Daoy (cell line): ENCODE results near the gene ZMAT5. TPM values are rescaled to one million over a fixed set of nuclear protein-coding genes. Genes with fewer than 3 reads are reported as not detected.
A peak's percentile ranks its signal among the peaks of the same experiment; 100 is the strongest.
"Not testable (repeated sequence)": the region's sequence is repeated elsewhere in the genome, so short reads cannot be mapped to it uniquely, and the experiment has no call there.

Source experiments
- DNase-seq: peaks from one replicate; pipeline ENCODE4 v3.0.0-alpha.2; 2015; ENCODE audit warnings: low read depth
- total RNA-seq: library from RNA; depleted of rRNA; stranded (reverse); fragments of >200 nt; shearing (Covaris generic); gene quantifications from 2 replicates; pipeline ENCODE4 v1.2.3, GENCODE V29; 2014

Gene ZMAT5
- total RNA-seq, 1 experiment from 2014 or later, result 25.8 TPM

DNA sequence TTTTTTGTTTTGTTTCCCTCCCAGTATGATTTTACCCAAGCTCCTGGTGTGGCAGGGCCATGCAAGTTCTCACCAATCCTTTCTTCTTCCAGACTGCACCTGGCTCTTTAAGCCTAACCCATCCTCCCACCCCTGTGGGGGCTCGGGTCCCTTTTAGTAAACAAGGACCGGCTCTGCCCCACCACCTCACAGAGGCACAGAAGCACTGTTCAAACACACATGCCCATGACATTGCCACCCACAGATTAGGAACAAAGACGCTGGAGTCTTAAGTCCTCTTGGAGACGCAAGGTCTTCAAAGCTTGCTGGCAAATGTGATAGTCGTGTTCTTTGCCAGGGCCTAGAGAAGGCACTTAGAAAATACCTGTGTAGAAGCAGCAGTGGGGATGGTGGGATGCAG, 19.2 kb upstream of the ZMAT5 start:
- DNase-seq, result no peak

DNA sequence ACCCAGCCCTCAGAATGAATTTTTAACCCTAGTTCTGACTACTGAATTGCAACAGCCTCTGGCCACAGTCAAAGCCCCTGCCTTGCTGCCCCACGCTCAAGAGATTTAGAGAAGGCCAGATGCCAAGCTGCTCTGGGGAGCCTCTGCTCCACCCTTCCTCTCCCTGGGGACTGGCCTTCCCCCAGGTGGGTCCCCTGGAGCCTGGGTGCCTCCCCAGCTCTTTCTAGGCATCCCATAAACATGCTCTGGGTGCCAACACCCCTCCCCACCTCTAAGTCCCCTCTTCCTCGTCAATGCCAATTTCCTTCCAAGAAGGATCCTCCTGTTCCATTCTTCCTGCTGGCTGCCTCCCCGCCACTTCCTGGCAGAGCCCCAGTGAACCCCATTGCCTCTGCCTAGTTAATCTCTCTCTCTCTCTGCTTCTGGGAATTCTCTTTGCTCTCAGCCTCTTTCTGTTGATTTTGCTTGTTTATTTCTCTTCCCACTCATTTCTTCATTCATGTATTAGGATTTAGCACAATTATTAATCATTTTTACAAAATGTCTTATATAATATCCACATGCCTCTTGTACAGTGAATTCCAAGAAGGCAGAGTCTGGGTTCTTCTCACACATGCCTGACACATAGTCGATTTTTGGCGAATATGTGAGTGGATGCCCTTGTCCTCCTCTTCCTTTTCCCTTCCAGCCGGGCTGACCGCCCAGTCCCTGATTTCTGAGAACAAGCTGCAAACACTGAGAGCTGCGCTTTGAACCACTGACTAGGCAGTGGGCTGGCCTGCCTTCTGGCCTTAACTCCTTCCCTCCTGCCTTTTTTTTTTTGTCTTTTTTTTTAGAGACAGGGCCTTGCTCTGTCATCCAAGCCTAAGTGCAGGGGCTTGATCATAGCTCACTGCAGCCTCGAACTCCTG, 17.9 kb upstream of the ZMAT5 start:
- DNase-seq, result no peak

DNA sequence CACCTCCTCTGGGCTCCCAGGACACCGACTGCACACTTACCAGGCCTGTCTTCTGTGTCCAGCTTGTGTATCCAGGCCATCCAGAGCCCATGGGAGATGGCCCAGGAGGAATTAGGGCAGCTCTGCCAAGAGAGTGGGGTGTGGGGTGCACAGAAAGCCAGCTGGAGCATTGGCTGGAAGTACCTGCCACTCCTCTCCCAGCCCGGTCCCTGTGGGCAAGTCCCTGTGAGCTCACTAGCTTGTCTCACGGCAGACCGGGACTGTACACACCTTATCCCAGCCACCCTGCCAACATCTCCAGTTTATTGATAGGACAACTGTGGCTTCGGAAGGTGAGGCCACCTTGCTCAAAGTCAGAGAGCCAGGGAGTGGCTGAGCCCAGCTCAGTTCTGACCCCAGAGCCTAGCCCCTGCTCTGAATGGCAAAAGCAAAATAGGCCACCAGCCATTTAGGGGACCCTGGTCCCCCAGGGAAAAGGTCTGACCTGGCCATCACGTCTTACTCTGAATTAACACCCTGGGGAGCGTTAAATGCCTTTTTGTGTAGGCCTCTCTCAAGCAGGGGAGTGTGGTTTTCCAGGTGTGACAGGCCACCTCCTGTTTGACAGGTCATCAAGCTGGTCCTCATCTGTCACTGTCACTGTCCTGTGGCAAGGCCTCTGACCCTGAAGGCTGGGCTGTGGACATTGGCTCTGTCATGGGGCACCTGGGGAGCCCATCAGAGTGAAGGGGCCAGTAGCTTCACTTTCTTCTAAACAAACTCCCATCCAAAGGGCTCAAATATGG, 15.4 kb upstream of the ZMAT5 start:
- peak; percentile 48 for DNase-seq

DNA sequence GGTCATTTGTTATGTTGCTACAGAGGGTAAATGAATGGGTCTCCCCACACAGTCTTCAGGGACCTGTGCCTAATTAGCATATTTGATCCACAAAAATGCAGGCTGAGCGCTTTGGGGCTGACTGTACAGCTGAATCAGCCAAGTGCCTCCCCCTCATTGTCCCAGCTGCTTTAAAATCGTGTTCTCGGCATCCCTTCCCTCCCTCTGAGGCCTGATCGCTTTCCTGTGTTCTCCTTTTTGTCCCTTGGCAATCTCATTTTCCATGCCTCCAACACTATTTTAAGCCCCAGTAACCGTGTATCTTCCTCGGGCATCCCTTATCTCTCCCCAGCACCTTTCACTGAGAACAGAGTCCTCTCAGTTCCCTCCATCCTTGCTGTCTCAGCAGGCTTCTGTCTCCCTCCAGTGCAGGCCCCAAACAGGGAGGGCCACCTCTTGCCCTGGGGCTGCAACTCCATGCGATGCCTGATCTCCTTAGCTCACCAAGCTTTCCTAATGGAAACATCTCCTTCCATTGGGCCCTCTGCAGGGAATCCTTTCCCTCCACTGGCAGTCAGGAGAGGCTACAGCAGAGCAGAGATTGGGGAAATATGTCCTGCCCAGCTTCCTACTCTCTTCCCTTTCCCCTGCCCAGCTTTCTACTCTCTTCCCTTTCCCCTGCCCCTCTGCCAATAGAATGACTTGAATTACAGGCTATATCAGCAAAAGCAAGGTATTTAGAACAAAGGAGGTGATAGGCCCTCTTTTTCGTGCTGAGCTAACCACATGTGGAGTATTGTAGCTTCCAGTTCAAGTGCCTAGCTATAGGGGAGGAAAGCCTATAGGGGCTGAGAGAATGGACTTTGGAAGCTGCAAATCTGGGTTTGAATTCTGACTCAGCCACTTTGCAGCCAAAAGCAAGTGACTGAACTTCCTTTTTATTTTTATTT, 14.2 kb upstream of the ZMAT5 start:
- peak; percentile 90 for DNase-seq

DNA sequence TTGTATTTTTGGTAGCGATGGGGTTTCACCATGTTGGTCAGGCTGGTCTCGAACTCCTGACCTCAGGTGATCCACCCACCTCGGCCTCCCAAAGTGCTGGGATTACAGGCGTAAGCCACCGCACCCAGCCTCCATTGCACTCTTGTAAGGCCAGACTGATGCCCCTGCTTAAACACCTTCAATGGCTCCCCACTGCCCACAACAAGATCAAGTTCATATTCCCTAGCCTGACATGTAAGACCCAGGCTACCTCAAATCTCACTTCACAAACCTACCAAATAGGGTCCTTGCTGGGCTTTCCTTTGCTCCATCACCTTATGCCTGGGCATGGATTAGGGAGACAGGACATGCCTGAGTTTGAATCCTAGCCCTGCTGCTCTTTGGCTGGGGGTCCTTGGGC, 13.4 kb upstream of the ZMAT5 start:
- no peak for DNase-seq

DNA sequence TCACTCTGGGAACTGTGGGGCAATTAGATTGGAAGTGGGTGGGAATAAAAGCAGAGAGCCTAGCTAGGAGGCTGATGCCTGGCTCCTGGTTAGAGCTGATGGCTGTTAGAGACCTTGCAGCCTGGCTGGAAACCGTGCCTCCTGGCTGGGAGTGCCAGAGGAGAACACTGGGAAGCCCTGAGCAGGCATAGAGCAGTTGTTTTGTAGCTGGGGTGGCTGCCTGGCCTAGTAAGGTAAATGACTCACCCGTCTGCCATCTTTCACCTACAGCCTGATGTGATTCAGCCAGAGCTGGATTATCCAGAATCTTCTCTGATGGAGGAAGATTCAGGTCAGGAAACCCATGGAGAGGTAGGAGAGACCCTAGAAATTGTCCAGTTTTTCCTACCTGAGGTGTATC, 6.4 kb upstream of the ZMAT5 start:
- peak; percentile 81 for DNase-seq

DNA sequence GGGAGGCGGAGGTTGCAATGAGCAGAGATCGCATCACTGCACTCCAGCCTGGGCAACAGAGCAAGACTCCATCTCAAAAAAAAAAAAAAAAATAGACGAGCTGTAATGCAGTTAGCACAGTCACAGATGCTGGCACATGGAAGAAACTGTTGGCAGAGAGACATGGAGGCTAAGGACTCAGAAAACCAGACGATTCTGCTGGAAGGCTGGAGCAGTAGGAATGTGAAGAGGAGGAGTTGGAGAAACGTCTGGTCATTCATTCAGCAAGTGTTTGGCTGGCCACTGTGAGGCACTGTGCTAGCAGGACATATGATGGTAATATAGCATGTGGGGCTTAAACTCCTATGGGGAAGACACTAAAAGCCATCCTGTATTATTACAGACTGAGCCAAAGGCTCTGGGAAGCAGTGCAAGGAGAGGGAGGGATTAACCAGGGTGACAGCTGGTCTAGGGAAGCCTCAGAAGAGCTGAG, 5.4 kb upstream of the ZMAT5 start:
- DNase-seq, result peak; percentile 40

DNA sequence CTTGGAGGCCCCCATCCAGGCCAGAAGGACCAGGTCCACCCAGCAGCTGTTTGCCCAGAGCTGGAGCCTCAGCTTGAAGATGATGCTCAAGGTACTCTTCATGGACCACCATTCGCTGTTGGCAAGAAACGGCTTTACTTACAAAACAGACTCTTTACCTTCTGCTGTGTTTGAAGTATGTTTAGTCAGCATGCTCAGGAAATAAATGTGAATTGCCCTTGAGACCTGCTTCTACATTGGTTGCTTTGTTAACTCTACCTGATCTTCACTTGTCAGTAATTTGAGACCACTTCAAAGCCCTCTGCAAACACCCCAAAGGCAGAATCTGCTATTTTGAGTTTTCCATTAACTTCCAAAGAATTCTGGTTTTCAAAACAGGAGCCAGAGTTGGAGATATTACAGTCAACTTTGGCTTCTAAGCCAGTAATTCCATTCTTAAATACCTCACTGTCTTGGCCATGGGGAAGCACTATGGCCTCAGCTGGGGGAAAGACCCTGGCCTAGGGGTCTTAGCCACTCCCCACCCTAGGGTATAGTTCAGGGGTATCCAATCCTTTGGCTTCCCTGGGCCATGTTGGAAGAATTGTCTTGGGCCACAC, 3.0 kb upstream of the ZMAT5 start:
- DNase-seq, result no peak

DNA sequence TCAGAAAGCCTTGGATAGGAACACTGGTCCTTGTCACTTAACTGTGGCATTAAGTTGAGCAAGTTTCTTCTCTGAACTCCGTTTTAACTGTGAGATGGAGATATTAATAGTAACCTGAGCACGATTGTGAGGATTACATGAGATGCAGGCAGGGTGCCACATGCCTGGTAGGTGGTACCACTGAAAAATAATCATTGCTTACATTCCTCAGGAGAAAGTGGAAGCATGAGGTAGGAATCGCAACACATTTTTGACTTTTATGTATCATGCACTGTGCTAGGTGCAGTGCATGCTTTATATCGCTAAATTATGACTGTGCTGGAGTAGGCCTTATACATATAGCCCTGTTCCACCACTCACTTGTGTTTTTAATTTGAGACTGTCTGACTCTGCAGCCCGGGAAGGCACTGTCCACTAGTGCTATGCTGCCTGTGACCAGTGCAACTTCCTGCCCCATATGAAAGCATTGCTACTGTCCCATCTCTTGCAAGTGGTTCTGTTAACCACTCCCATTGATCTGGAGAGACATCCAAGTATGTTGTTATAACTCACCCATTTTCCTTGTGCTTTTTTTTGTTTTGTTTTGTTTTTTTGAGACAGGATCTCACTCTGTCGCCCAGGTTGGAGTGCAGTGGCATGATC, 1.4 kb upstream of the ZMAT5 start:
- DNase-seq, result no peak

DNA sequence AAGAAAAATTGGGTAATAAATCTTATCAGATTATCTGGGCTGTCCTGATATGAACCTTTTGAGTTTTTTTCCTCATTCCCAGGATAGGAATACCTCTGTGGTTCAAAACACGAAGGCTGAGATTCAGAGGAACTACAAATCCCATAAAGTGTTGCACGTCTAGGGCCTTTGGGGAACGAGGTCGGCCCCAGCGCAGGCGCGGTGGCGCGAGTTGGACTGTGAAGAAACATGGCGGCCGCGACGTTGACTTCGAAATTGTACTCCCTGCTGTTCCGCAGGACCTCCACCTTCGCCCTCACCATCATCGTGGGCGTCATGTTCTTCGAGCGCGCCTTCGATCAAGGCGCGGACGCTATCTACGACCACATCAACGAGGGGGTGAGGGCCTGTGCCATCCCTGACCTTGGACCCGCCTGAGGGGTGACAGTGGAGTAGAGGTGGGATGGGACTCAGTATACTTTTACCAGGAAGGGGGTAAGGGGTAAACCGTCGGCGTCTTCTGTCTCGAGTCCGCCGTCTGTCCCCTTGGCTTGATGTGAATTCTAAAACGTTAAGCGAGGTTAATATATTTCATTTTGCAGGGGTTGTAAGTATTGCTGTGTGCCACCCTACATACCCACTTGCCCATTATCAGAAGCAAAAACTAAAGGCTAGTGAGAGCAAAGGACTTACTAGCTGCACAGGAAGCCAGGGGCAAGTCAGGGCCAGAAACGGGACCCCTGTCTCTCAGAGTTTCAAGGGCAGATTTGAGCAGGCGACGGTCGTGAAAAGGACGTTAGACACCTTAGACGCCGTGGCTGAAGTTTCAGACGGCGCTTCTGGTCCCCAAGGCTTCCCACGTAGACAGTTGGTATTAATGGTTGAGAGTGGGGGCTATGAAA, 604 bp upstream of the ZMAT5 start, which contains the start of gene UQCR10:
Gene UQCR10, plus strand, starts transcription at position 199 of the 881 bp plus-strand sequence. Its CDS starts 30 bp downstream, at position 229.
- peak; percentile 94 for DNase-seq

DNA sequence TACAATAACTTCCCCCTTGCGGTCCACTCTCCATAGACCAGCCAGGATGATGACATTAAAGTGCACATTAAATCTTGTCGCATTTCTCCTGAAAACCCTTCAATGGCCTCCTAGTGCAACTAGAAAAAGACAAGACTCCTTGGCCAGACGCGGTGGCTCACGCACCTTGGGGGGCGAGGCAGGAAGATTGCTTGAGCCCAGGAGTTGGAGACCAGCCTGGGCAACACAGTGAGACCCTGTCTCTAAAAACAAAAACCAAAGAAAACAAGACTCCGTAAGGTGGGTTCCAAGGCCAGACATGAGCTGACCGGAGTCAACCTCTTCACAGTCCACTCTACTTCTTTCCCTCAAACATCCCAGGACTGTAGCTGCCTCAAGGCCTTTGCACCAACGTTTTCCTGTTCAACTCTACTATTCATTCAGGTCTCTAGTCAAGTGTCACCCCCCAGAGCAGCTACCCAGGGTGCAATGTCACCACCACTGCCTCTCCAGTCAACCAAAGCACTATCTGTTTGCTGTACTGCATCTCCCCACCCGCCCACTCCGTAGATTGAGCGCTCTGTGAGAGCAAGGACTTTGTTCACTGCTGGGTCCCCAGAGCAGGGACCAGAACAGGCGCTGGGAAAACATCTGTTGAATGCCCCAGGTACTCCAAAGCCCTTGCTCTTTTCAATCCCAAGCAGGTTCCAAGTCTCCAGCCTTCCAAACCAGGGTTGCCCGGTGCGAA, 739 bp downstream of the ZMAT5 start:
- no peak for DNase-seq

DNA sequence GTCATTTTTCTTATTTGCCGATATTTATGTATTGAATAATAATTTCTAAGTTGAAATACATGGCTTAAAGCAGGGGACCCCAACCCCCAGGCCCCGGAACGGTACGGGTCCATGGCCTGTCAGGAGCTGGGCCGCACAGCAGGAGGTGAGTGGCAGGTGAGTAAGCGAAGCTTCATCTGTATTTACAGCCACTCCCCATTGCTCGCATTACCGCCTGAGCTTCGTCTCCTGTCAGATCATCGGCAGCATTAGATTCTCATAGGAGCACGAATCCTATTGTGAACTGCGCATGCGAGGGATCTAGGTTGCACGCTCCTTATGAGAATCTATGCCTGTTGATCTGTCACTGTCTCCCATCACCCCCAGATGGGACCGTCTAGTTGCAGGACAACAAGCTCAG, 4.5 kb downstream of the ZMAT5 start:
- no peak for DNase-seq

DNA sequence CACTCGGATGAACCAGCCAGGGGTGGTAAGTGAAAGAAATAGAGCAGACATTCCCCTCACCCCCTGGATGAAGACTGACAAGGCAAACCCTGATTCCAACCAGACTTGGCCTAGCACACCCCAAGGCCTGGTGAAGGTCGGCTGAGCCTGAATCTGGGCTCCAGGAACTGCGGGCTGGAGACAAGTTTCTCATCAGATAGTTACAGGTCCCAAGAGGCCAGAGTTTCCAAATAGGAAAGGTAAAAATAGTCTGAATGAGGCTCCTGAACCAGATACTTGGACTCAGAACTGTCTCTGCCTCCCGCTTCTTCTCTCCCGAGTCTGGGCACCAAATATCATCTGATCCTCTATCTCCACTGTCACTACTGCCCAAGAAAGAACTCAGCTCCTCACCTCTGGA, 7.8 kb downstream of the ZMAT5 start:
- no peak for DNase-seq

DNA sequence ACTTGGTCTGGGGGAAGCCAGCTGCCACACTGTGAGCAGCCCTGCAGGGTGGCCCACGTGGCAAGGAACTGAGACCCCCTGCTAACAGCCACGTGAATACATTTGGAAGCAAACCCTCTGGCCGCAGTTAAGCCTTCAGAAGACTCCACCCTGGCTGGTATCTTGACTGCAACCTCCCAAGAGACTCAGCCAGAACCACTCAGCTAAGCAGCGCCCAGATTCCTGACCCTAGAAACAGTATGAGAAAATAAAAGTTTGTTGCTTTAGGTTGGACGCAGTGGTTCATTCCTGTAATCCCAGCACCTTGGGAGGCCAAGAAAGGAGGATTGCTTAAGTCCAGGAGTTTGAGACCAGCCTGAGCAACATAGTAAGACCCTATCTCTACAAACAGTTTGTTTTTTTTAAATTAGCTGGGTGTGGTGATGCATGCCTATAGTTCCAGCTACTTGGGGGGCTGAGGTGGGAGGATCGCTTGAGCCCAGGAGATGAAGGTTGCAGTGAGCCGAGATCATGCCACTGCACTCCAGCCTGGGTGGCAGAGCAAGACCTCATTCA, 8.7 kb downstream of the ZMAT5 start:
- no peak for DNase-seq

DNA sequence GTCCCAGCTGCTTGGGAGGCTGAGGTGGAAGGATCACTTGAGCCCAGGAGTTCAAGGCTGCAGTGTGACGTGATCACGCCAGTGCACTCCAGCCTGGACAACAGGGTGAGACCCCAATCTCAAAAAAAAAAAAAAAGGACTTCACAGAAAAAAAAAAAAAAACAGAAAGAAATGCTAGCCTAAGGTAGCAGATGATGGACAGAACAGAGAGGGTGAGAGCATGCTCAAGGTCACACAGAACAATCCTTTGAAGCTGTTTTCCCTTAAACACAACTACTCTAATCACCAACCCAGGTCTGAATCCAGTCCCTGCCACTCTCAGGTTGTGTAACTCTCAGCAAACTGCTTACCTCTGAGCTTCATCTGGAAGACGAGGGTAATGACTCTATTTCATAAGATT, 9.7 kb downstream of the ZMAT5 start:
- no peak for DNase-seq

DNA sequence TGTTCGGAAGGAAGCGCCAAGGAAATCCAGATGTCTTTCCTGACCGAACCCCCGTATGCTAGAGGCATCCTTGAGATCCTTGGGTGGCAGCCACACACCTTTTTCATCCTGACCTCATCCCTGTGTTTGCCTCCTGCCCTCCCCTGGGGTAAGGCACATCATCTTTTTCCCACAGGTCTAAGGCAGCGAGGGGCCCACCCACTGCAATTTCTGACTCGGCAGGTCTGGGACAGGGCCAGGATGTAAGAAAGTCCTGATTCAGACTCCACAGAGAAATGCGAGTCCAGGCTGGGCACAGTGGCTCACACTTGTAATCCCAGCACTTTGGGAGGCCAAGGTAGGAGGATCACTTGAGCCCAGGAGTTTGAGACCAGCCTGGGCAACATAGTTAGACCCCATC, 10.5 kb downstream of the ZMAT5 start:
- no peak for DNase-seq

DNA sequence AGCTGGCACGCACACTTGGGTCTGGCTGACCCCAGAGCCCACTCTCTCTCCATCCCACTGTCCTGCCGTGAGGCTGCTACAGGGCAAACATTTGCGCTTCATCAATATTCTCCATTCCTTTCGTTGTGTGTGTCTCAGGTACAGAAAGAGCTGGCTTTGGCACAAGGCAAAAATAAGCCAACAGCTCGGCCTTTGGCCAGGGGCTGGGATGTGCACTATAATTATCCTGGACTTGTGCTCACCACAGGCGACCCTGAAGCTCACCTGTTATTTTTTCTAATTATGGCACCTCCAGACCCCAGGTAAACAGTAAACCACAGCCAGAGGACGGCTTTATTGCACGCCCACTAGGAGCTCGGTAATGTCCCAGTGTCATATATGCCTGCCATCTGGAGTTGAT, 10.9 kb downstream of the ZMAT5 start:
- no peak for DNase-seq

DNA sequence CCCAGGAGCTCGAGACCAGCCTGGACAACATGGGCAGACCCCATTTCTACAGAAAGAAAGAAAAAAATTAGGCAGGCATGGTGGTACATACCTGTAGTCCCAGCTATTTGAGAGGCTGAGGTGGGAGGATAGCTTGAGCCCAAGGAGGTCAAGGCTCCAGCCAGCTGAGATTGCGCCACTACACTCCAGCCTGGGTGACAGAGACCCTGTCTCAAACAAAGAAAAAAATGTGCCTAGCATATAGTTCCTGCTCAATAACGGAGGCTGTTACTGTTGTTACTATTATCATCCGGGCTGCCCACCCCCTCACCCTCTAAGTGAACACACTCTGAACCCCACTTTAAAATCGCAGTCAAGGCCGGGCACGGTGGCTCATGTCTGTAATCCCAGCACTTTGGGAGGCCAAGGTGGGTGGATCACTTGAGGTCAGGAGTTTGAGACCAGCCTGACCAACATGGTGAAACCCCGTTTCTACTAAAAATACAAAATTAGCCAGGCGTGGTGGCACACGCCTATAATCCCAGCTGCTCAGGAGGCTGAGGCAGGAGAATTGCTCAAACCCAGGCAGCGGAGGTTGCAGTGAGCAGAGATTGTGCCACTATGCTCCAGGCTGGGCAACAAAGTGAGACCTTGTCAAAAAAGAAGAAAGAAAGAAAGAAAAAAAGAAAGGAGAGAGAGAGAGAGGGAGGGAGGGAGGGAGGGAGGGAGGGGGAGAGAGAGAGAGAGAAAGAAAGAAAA, 12.0 kb downstream of the ZMAT5 start:
- DNase-seq, result not testable (repeated sequence)
